Rectal smooth muscle tissue (tissue), 1 donor: ENCODE measurements around the gene MAPK13.
A peak's percentile ranks its signal among the peaks of the same experiment; 100 is the strongest.
"Not testable (repeated sequence)": the region's sequence is repeated elsewhere in the genome, so short reads cannot be mapped to it uniquely, and the experiment has no call there.

ENCODE experiments used
- H3K27ac ChIP-seq: one replicate; pipeline ENCODE4 v1.7.0; 2013; ENCODE audit warnings: low read depth, low read length, inconsistent platforms
- H3K27me3 ChIP-seq: one replicate; pipeline ENCODE4 v1.7.0; 2013; ENCODE audit warnings: low read length; ENCODE audit not compliant: control insufficient read depth, insufficient read depth
- H3K36me3 ChIP-seq: one replicate; pipeline ENCODE4 v1.7.0; 2013; ENCODE audit warnings: low read length; ENCODE audit not compliant: control insufficient read depth, insufficient read depth
- H3K4me1 ChIP-seq: one replicate; pipeline ENCODE4 v1.7.0; 2013; ENCODE audit warnings: low read length; ENCODE audit not compliant: control insufficient read depth, insufficient read depth
- H3K4me3 ChIP-seq: one replicate; pipeline ENCODE4 v1.7.0; 2013; ENCODE audit warnings: low read length
- H3K9ac ChIP-seq: one replicate; pipeline ENCODE4 v1.7.0; 2013; ENCODE audit warnings: low read length

The MAPK13 gene

GRCh38 chr6:36125575-36125974 lies 4.7 kb upstream of the MAPK13 start:
- H3K27me3 ChIP-seq, result no peaks in the 10 kb centered on the region
- H3K27ac ChIP-seq, result no peak overlapping the region
- no peak overlapping the region for H3K4me3 ChIP-seq

GRCh38 chr6:36126121-36126520 lies 4.2 kb upstream of the MAPK13 start:
- Histone ChIP-seq H3K27ac (no peak overlapping the region), H3K27me3 (peaks cover 2% of the 10 kb centered on the region), H3K4me1 (no peaks in the 10 kb centered on the region), H3K36me3 (no peaks in the 10 kb centered on the region), H3K9ac (no peak overlapping the region), H3K4me3 (no peak overlapping the region)

More at GRCh38 chr6:36125575-36125974, 4.7 kb upstream of the MAPK13 start:
- Histone ChIP-seq H3K9ac (no peak overlapping the region), H3K4me1 (no peaks in the 10 kb centered on the region), H3K36me3 (no peaks in the 10 kb centered on the region)

- Histone ChIP-seq H3K27ac (no peak overlapping the region), H3K4me1 (no peaks in the 10 kb centered on the region), H3K4me3 (no peak overlapping the region), H3K27me3 (peaks cover 2% of the 10 kb centered on the region), H3K9ac (no peak overlapping the region), H3K36me3 (no peaks in the 10 kb centered on the region)
Observed at GRCh38 chr6:36126553-36127458, 3.5 kb upstream of the MAPK13 start.

GRCh38 chr6:36127462-36128016 lies 2.8 kb upstream of the MAPK13 start:
- H3K9ac ChIP-seq, result no peak overlapping the region
- no peaks in the 10 kb centered on the region for H3K36me3 ChIP-seq
- H3K4me1 ChIP-seq, result no peaks in the 10 kb centered on the region
- peaks cover 2% of the 10 kb centered on the region for H3K27me3 ChIP-seq
- no peak overlapping the region for H3K27ac ChIP-seq
- H3K4me3 ChIP-seq, result no peak overlapping the region

- no peak overlapping the region for H3K27ac ChIP-seq
Observed at GRCh38 chr6:36128073-36128472, 2.2 kb upstream of the MAPK13 start.

GRCh38 chr6:36128793-36129192 lies 1.5 kb upstream of the MAPK13 start:
- H3K36me3 ChIP-seq, result no peaks in the 10 kb centered on the region
- no peak overlapping the region for H3K27ac ChIP-seq
- H3K4me3 ChIP-seq, result no peak overlapping the region
- peaks cover 2% of the 10 kb centered on the region for H3K27me3 ChIP-seq
- H3K4me1 ChIP-seq, result no peaks in the 10 kb centered on the region
- H3K9ac ChIP-seq, result no peak overlapping the region

More at GRCh38 chr6:36128073-36128472, 2.2 kb upstream of the MAPK13 start:
- Histone ChIP-seq H3K4me3 (no peak overlapping the region), H3K9ac (no peak overlapping the region), H3K27me3 (peaks cover 2% of the 10 kb centered on the region), H3K36me3 (no peaks in the 10 kb centered on the region), H3K4me1 (no peaks in the 10 kb centered on the region)

GRCh38 chr6:36129334-36129733 lies 979 bp upstream of the MAPK13 start:
- not testable (repeated sequence) for H3K9ac ChIP-seq, H3K4me1 ChIP-seq, H3K27ac ChIP-seq, H3K4me3 ChIP-seq, H3K27me3 ChIP-seq, H3K36me3 ChIP-seq

- no peaks in the 10 kb centered on the region for H3K4me1 ChIP-seq
- no peak overlapping the region for H3K27ac ChIP-seq
- H3K27me3 ChIP-seq, result peaks cover 2% of the 10 kb centered on the region
- peaks cover 3% of the 10 kb centered on the region for H3K36me3 ChIP-seq
- peak overlapping the region; percentile 78 for H3K9ac ChIP-seq
- peak overlapping the region; percentile 77 for H3K4me3 ChIP-seq
Observed at GRCh38 chr6:36130667-36131510, 576 bp downstream of the MAPK13 start.

GRCh38 chr6:36131511-36132245 lies 1.4 kb downstream of the MAPK13 start:
- no peaks in the 10 kb centered on the region for H3K4me1 ChIP-seq
- no peak overlapping the region for H3K27ac ChIP-seq
- H3K36me3 ChIP-seq, result peaks cover 3% of the 10 kb centered on the region
- peak overlapping the region; percentile 77 for H3K4me3 ChIP-seq
- peaks cover 2% of the 10 kb centered on the region for H3K27me3 ChIP-seq
- peak overlapping the region; percentile 32 for H3K9ac ChIP-seq

GRCh38 chr6:36132246-36132895 lies 2.1 kb downstream of the MAPK13 start:
- no peaks in the 10 kb centered on the region for H3K4me1 ChIP-seq
- H3K36me3 ChIP-seq, result peaks cover 3% of the 10 kb centered on the region
- no peak overlapping the region for H3K27ac ChIP-seq
- H3K4me3 ChIP-seq, result peak overlapping the region; percentile 77
- no peak overlapping the region for H3K9ac ChIP-seq
- H3K27me3 ChIP-seq, result peaks cover 2% of the 10 kb centered on the region

- Histone ChIP-seq H3K36me3 (peaks cover 3% of the 10 kb centered on the region), H3K4me1 (no peaks in the 10 kb centered on the region), H3K27ac (no peak overlapping the region), H3K27me3 (peaks cover 2% of the 10 kb centered on the region), H3K4me3 (no peak overlapping the region), H3K9ac (no peak overlapping the region)
Observed at GRCh38 chr6:36133148-36133547, 2.8 kb downstream of the MAPK13 start.
